GM20431 (cell line): Measurements from ENCODE around the gene SLC4A9.

Experiments
- in situ Hi-C: fragments of 300-500 bp; cut with MseI, MboI; formaldehyde crosslinking; loops from one replicate; pipeline ENCODE4 v1.15.0; 2020; ENCODE audit warnings: low sequenced_read_pairs; ENCODE audit not compliant: unreplicated experiment

Gene SLC4A9

GRCh38 chr5:140338336-140338735 lies 21.7 kb upstream of the SLC4A9 start:
- in situ Hi-C loops = no loop called here

- in situ Hi-C loops = no loop called here
These were observed 21.1 kb upstream of the SLC4A9 start for GRCh38 chr5:140338908-140339307.

- in situ Hi-C loops = loop anchor here (10.0 kb wide), 1 partner anchor 95 kb away; no protein-coding TSS in a partner anchor
These were observed 20.4 kb upstream of the SLC4A9 start for GRCh38 chr5:140339636-140340035.

- in situ Hi-C loops = loop anchor here (10.0 kb wide), 1 partner anchor 96 kb away; no protein-coding TSS in a partner anchor
These were observed 19.3 kb upstream of the SLC4A9 start for GRCh38 chr5:140340605-140341121.

GRCh38 chr5:140341591-140341990 lies 18.4 kb upstream of the SLC4A9 start:
- in situ Hi-C loops = loop anchor here (10.0 kb wide), 1 partner anchor 97 kb away; no protein-coding TSS in a partner anchor

- in situ Hi-C loops = loop anchor here (10.0 kb wide), 1 partner anchor 97 kb away; no protein-coding TSS in a partner anchor
These were observed 17.7 kb upstream of the SLC4A9 start for GRCh38 chr5:140342287-140342686.

- in situ Hi-C loops = loop anchor here (10.0 kb wide), 1 partner anchor 98 kb away; no protein-coding TSS in a partner anchor
These were observed 17.1 kb upstream of the SLC4A9 start for GRCh38 chr5:140342896-140343295.

GRCh38 chr5:140343849-140344248 lies 16.1 kb upstream of the SLC4A9 start:
- in situ Hi-C loops = loop anchor here (10.0 kb wide), 1 partner anchor 99 kb away; no protein-coding TSS in a partner anchor

GRCh38 chr5:140344683-140345423 lies 15.1 kb upstream of the SLC4A9 start:
- in situ Hi-C loops = loop anchor here (10.0 kb wide), 1 partner anchor 100 kb away; no protein-coding TSS in a partner anchor

- in situ Hi-C loops = loop anchor here (10.0 kb wide), 1 partner anchor 101 kb away; no protein-coding TSS in a partner anchor
These were observed 14.1 kb upstream of the SLC4A9 start for GRCh38 chr5:140345919-140346347.

- in situ Hi-C loops = loop anchor here (10.0 kb wide), 1 partner anchor 102 kb away; no protein-coding TSS in a partner anchor
These were observed 13.4 kb upstream of the SLC4A9 start, which contains the start of gene HBEGF for GRCh38 chr5:140346348-140347221. HBEGF (minus strand) TSS chr5:140346603; CDS start chr5:140346328, 275 bp downstream.

- in situ Hi-C loops = loop anchor here (10.0 kb wide), 1 partner anchor 103 kb away; no protein-coding TSS in a partner anchor
These were observed 12.6 kb upstream of the SLC4A9 start for GRCh38 chr5:140347360-140347759.

- in situ Hi-C loops = loop anchor here (10.0 kb wide), 1 partner anchor 103 kb away; no protein-coding TSS in a partner anchor
These were observed 11.9 kb upstream of the SLC4A9 start for GRCh38 chr5:140348104-140348503.

- in situ Hi-C loops = loop anchor here (10.0 kb wide), 1 partner anchor 104 kb away; no protein-coding TSS in a partner anchor
These were observed 10.8 kb upstream of the SLC4A9 start for GRCh38 chr5:140349244-140349643.

- in situ Hi-C loops = loop anchor here (25.0 kb wide), 2 partner anchors 286 to 289 kb away; partner anchors contain the start of genes CD14, IK, NDUFA2 and TMCO6
These were observed 8.2 kb upstream of the SLC4A9 start for GRCh38 chr5:140351609-140352334.

GRCh38 chr5:140355546-140355945 lies 4.4 kb upstream of the SLC4A9 start:
- in situ Hi-C loops = loop anchor here (25.0 kb wide), 2 partner anchors 282 to 293 kb away; partner anchors contain the start of genes CD14, IK, NDUFA2 and TMCO6

GRCh38 chr5:140356853-140357725 lies 2.9 kb upstream of the SLC4A9 start:
- in situ Hi-C loops = loop anchor here (25.0 kb wide), 2 partner anchors 280 to 295 kb away; partner anchors contain the start of genes CD14, IK, NDUFA2 and TMCO6

GRCh38 chr5:140357726-140358093 lies 2.3 kb upstream of the SLC4A9 start:
- in situ Hi-C loops = loop anchor here (25.0 kb wide), 2 partner anchors 280 to 295 kb away; partner anchors contain the start of genes CD14, IK, NDUFA2 and TMCO6
